Smooth muscle cell (in vitro differentiated cells): ENCODE measurements around the gene LHPP. TPM values are rescaled to one million over a fixed set of nuclear protein-coding genes. Genes with fewer than 3 reads are reported as not detected.
A peak's percentile ranks its signal among the peaks of the same experiment; 100 is the strongest.

ENCODE experiments used
- DNase-seq: peaks from one replicate; lab custom pipeline; 2025; ENCODE audit not compliant: unreplicated experiment; lab: John Stamatoyannopoulos, UW
- H2AFZ ChIP-seq: fragments of 200-600 bp; sonication (generic); 2 replicates; pipeline ENCODE4 v1.6.0; 2016; ENCODE audit warnings: antibody characterized with exemption, low read depth, mild to moderate bottlenecking
- H3F3A ChIP-seq: fragments of 200-600 bp; sonication (generic); 2 replicates; pipeline ENCODE4 v1.6.0; 2017; ENCODE audit warnings: antibody characterized with exemption, low read depth
- H3K27ac ChIP-seq: fragments of 200-600 bp; sonication (generic); 2 replicates; pipeline ENCODE4 v1.5.1; 2016; ENCODE audit warnings: low read depth, mild to moderate bottlenecking
- H3K27me3 ChIP-seq: fragments of 200-600 bp; sonication (generic); 2 replicates; pipeline ENCODE4 v1.6.1; 2016; ENCODE audit warnings: low read depth, mild to moderate bottlenecking
- H3K36me3 ChIP-seq: fragments of 200-600 bp; sonication (generic); 2 replicates; pipeline ENCODE4 v1.5.1; 2016; ENCODE audit warnings: low read depth
- H3K4me1 ChIP-seq: fragments of 200-600 bp; sonication (generic); 2 replicates; pipeline ENCODE4 v1.5.1; 2016; ENCODE audit warnings: low read depth
- H3K4me2 ChIP-seq: fragments of 200-600 bp; sonication (generic); 2 replicates; pipeline ENCODE4 v1.6.0; 2016; ENCODE audit warnings: mild to moderate bottlenecking
- H3K4me3 ChIP-seq: fragments of 200-600 bp; sonication (generic); 2 replicates; pipeline ENCODE4 v1.5.1; 2016; ENCODE audit warnings: mild to moderate bottlenecking
- H3K79me2 ChIP-seq: fragments of 200-600 bp; sonication (generic); 2 replicates; pipeline ENCODE4 v1.6.0; 2016; ENCODE audit warnings: low read depth, mild to moderate bottlenecking
- H3K9ac ChIP-seq: fragments of 200-600 bp; sonication (generic); 2 replicates; pipeline ENCODE4 v1.6.0; 2016; ENCODE audit warnings: low read depth
- H3K9me3 ChIP-seq: fragments of 200-600 bp; sonication (generic); replicated peaks from 2 replicates; pipeline ENCODE4 v1.5.1; 2016; ENCODE audit warnings: low read depth
- H4K20me1 ChIP-seq: fragments of 200-600 bp; sonication (generic); 2 replicates; pipeline ENCODE4 v1.6.0; 2016; ENCODE audit warnings: low read depth
- CTCF ChIP-seq: fragments of 200-600 bp; sonication (generic); IDR thresholded peaks from 2 replicates; pipeline ENCODE4 v1.5.1; 2017; ENCODE audit warnings: borderline replicate concordance, mild to moderate bottlenecking, antibody characterized with exemption; ENCODE audit not compliant: insufficient read depth, poor library complexity, severe bottlenecking
- WGBS: methylation state at CpG from one replicate; pipeline ENCODE4 v1.1.7; 2016; ENCODE audit warnings: low lambda C conversion rate; 5-methylcytosine and 5-hydroxymethylcytosine counted together
- polyA plus RNA-seq: library from polyadenylated mRNA; unstranded; fragments of >200 nt; fragmentation: Nextera tagmentation; extraction: Ambion mirVana; gene quantifications from 2 replicates; pipeline ENCODE4 v1.2.1, GENCODE V29; 2016
- total RNA-seq: library from RNA; depleted of rRNA; stranded (reverse); fragments of >200 nt; gene quantifications from 2 replicates; pipeline ENCODE4 v1.2.3, GENCODE V29; 2014

The LHPP gene
- total and polyA plus RNA-seq, 2 experiments from 2014 or later: 7.6 to 14.0 TPM

DNA sequence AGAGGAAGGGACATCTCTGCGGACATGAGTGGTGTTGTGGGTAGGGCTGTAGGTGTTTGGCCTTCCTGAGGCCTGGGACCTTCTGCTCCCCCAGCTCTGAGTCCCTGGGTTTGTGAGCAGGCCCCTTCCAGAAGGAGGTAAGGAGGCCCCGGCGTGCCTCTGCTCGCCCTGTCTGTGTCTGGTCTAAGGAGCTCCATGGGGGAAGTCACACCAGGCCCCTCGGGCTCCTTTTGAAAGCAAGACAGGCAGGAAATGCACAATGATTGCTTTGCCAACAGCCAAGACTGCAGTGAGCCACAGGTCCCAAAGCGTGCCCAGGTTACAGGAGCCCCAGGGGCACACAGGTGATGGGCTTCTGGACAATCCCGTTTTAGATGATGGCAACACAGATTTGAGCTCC is 193.1 kb downstream of the LHPP start:
- Histone ChIP-seq H4K20me1 (peaks cover 31% of the 10 kb centered on the region), H3K27ac (peak overlapping the region; percentile 38), H3K9me3 (no peaks in the 10 kb centered on the region), H3K4me2 (no peak overlapping the region), H3K27me3 (no peaks in the 10 kb centered on the region), H3F3A (no peaks in the 10 kb centered on the region), H3K36me3 (no peaks in the 10 kb centered on the region), H3K9ac (no peak overlapping the region), H2AFZ (no peak overlapping the region), H3K4me1 (peaks cover 5% of the 10 kb centered on the region), H3K4me3 (no peak overlapping the region), H3K79me2 (no peaks in the 10 kb centered on the region)
- WGBS: 85% methylated on average over 5 of the region's 7 CpGs
- no peak for DNase-seq
- TF ChIP-seq CTCF: no peak

GRCh38 chr10:124655191-124656112 is 193.8 kb downstream of the LHPP start:
- no peaks in the 10 kb centered on the region for H3K27me3 ChIP-seq
- H2AFZ ChIP-seq: no peak overlapping the region
- DNase-seq: no peak
- H3F3A ChIP-seq: no peaks in the 10 kb centered on the region
- H3K4me1 ChIP-seq: peaks cover 5% of the 10 kb centered on the region
- H3K27ac ChIP-seq: no peak overlapping the region
- H3K36me3 ChIP-seq: no peaks in the 10 kb centered on the region
- no peak overlapping the region for H3K9ac ChIP-seq
- no peak overlapping the region for H3K4me3 ChIP-seq
- no peaks in the 10 kb centered on the region for H3K9me3 ChIP-seq
- TF ChIP-seq CTCF: no peak
- peaks cover 34% of the 10 kb centered on the region for H4K20me1 ChIP-seq
- H3K4me2 ChIP-seq: no peak overlapping the region
- H3K79me2 ChIP-seq: no peaks in the 10 kb centered on the region
- WGBS: 91% methylated on average over 13 of the region's 13 CpGs

DNA sequence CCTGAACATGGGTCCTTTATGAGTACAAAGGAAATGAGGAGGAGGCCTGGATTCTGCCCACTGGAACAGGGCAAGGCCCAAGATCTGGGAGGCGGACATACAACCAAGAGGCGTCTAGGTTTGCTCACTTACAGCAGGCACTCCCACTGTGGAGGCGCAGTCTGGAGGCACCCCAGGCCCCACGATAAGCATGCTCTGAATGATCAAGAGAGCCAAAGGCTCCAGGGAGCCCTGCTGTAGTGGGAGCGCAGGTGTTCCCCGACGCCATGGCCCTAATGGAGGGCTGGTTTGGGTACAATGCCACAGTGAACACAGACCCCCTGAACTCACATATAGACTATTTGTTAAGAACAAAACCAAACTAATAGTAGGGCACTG is 194.5 kb downstream of the LHPP start:
- Histone ChIP-seq H3K27me3 (no peaks in the 10 kb centered on the region), H4K20me1 (peaks cover 36% of the 10 kb centered on the region), H3K79me2 (no peaks in the 10 kb centered on the region), H3K27ac (no peak overlapping the region), H2AFZ (no peak overlapping the region), H3K4me2 (no peak overlapping the region), H3K36me3 (no peaks in the 10 kb centered on the region), H3F3A (no peaks in the 10 kb centered on the region), H3K9me3 (no peaks in the 10 kb centered on the region), H3K9ac (no peak overlapping the region), H3K4me3 (no peak overlapping the region), H3K4me1 (peaks cover 5% of the 10 kb centered on the region)
- 95% methylated on average over 7 of the region's 7 CpGs for WGBS
- TF ChIP-seq CTCF: no peak
- no peak for DNase-seq
